ENCODE measurements around the gene VPS13D.
A peak's percentile ranks its signal among the peaks of the same experiment; 100 is the strongest.
"Not testable (repeated sequence)": the region's sequence is repeated elsewhere in the genome, so short reads cannot be mapped to it uniquely, and the experiment has no call there.

The VPS13D gene

GRCh38 chr1:12369258-12369657 lies 139.4 kb downstream of the VPS13D start:
- no peak for DNase-seq (ENCODE audit: low spot score)

GRCh38 chr1:12370333-12370975 lies 140.6 kb downstream of the VPS13D start:
- DNase-seq (ENCODE audit: low spot score) = no peak

- no peak for DNase-seq (ENCODE audit: low spot score)
Measured at GRCh38 chr1:12371053-12371452, 141.2 kb downstream of the VPS13D start.

- DNase-seq (ENCODE audit: low spot score) = no peak
Measured at GRCh38 chr1:12372180-12372579, 142.3 kb downstream of the VPS13D start.

GRCh38 chr1:12372761-12373160 lies 142.9 kb downstream of the VPS13D start:
- no peak for DNase-seq (ENCODE audit: low spot score)

GRCh38 chr1:12375133-12375829 lies 145.5 kb downstream of the VPS13D start:
- no peak for DNase-seq (ENCODE audit: low spot score)

GRCh38 chr1:12376236-12377045 lies 146.6 kb downstream of the VPS13D start:
- no peak for DNase-seq (ENCODE audit: low spot score)

GRCh38 chr1:12380326-12381249 lies 150.8 kb downstream of the VPS13D start:
- no peak for DNase-seq (ENCODE audit: low spot score)

- no peak for DNase-seq (ENCODE audit: low spot score)
Measured at GRCh38 chr1:12383001-12383400, 153.2 kb downstream of the VPS13D start.

GRCh38 chr1:12383786-12384185 lies 154.0 kb downstream of the VPS13D start:
- peak; percentile 31 for DNase-seq (ENCODE audit: low spot score)

- DNase-seq (ENCODE audit: low spot score) = no peak
Measured at GRCh38 chr1:12384836-12385456, 155.1 kb downstream of the VPS13D start.

GRCh38 chr1:12386130-12386529 lies 156.3 kb downstream of the VPS13D start:
- no peak for DNase-seq (ENCODE audit: low spot score)

- no peak for DNase-seq (ENCODE audit: low spot score)
Measured at GRCh38 chr1:12387641-12388040, 157.8 kb downstream of the VPS13D start.

- not testable (repeated sequence) for DNase-seq (ENCODE audit: low spot score)
Measured at GRCh38 chr1:12390296-12390695, 160.5 kb downstream of the VPS13D start.

GRCh38 chr1:12397462-12398450 lies 167.9 kb downstream of the VPS13D start:
- DNase-seq (ENCODE audit: low spot score) = no peak

- DNase-seq (ENCODE audit: low spot score) = no peak
Measured at GRCh38 chr1:12398479-12398878, 168.6 kb downstream of the VPS13D start.

- DNase-seq (ENCODE audit: low spot score) = no peak
Measured at GRCh38 chr1:12400027-12400693, 170.3 kb downstream of the VPS13D start.

- DNase-seq (ENCODE audit: low spot score) = no peak
Measured at GRCh38 chr1:12402159-12402673, 172.4 kb downstream of the VPS13D start.

GRCh38 chr1:12402842-12403241 lies 173.0 kb downstream of the VPS13D start:
- DNase-seq (ENCODE audit: low spot score) = no peak

Data from AG20443 (cell line).